GM12878 (cell line): ENCODE results near the gene DNAJA4.

Source experiments
- CHD2 ChIP-seq: IDR thresholded peaks from 2 replicates; pipeline ENCODE4 v1.6.1; 2011; ENCODE audit warnings: low read depth, low read length, improper control_type of control experiment, borderline replicate concordance
- CREM ChIP-seq: IDR thresholded peaks from 2 replicates; pipeline ENCODE4 v1.6.1; 2014; ENCODE audit warnings: antibody characterized with exemption, low read depth
- EZH2 ChIP-seq: IDR thresholded peaks from 2 replicates; pipeline ENCODE4 v1.6.1; 2012; ENCODE audit warnings: low read depth, mild to moderate bottlenecking, control low read depth, inconsistent platforms, low read length, borderline replicate concordance; ENCODE audit not compliant: control insufficient read depth
- GABPA ChIP-seq: IDR thresholded peaks from 2 replicates; pipeline ENCODE4 v1.6.1; 2014; ENCODE audit warnings: antibody characterized with exemption, low read depth, mild to moderate bottlenecking, inconsistent platforms
- MXI1 ChIP-seq: fragments of 150-350 bp; IDR thresholded peaks from 2 replicates; pipeline ENCODE4 v1.6.1; 2011; ENCODE audit warnings: low read depth, mild to moderate bottlenecking, inconsistent platforms, low read length, improper control_type of control experiment
- RAD21 ChIP-seq: IDR thresholded peaks from 2 replicates; pipeline ENCODE4 v1.6.1; 2011; ENCODE audit warnings: mild to moderate bottlenecking, low read depth, low read length, moderate library complexity; ENCODE audit not compliant: insufficient read depth
- STAT3 ChIP-seq: IDR thresholded peaks from 2 replicates; pipeline ENCODE4 v1.6.1; 2011; ENCODE audit warnings: low read depth, low read length, improper control_type of control experiment
- ZNF274 ChIP-seq: IDR thresholded peaks from one replicate; pipeline ENCODE4 v1.8.0; 2011; ENCODE audit not compliant: insufficient read length, insufficient read depth
- TF ChIP-seq, protein P1 (sequence below), 3 experiments: IDR thresholded peaks in 2 of 3; conservative IDR thresholded peaks in 1 of 3; 2 replicates each; pipeline ENCODE4 v1.5.1; 2011; ENCODE audit warnings: low read depth in 3 of 3, low read length in 3 of 3, mild to moderate bottlenecking in 3 of 3, control low read depth in 2 of 3, moderate library complexity in 2 of 3, inconsistent platforms in 1 of 3, mixed read lengths in 1 of 3; ENCODE audit not compliant: control insufficient read depth in 2 of 3, insufficient read depth in 1 of 3; ENCODE audit errors: extremely low read depth in 1 of 3
- TF ChIP-seq, protein P2 (sequence below): IDR thresholded peaks from 2 replicates; pipeline ENCODE4 v1.6.1; 2012; ENCODE audit warnings: mild to moderate bottlenecking, low read depth, low read length
- TF ChIP-seq, protein P3 (sequence below): fragments of 150-350 bp; IDR thresholded peaks from 2 replicates; pipeline ENCODE4 v1.6.1; 2016; ENCODE audit warnings: low read depth, low read length

DNA sequence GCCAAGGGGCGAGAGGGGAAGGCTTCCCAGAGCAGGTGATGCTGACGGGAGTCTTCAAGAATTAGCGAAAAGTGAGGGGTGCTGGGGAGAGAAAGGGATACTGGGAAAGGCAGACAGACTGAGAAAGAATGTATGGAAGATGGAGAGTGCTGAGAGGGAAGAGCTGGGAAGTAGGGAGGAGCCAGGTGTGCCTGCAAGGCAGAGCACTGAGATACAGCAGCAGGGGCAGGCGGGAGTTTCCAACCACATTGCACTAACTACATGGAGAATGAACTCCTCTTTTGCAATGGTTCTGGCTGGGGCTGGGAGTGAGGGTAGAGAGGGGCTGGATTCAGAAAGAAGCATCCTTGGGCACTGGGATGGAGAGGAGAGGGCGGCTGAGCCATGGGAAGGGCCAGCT is 59.8 kb downstream of the DNAJA4 start:
- TF ChIP-seq, protein P1, sequence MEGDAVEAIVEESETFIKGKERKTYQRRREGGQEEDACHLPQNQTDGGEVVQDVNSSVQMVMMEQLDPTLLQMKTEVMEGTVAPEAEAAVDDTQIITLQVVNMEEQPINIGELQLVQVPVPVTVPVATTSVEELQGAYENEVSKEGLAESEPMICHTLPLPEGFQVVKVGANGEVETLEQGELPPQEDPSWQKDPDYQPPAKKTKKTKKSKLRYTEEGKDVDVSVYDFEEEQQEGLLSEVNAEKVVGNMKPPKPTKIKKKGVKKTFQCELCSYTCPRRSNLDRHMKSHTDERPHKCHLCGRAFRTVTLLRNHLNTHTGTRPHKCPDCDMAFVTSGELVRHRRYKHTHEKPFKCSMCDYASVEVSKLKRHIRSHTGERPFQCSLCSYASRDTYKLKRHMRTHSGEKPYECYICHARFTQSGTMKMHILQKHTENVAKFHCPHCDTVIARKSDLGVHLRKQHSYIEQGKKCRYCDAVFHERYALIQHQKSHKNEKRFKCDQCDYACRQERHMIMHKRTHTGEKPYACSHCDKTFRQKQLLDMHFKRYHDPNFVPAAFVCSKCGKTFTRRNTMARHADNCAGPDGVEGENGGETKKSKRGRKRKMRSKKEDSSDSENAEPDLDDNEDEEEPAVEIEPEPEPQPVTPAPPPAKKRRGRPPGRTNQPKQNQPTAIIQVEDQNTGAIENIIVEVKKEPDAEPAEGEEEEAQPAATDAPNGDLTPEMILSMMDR (IDR thresholded peaks at IDR 0.05 in 2 of 3, conservative IDR thresholded peaks at IDR 0.05 in 1 of 3; ENCODE audit: control insufficient read depth in 2 of 3, extremely low read depth in 1 of 3, insufficient read depth in 1 of 3, low read depth in 3 of 3, low read length in 3 of 3) = no peak
- TF ChIP-seq CHD2 (no peak), MXI1 (no peak), EZH2 (no peak), ZNF274 (no peak), STAT3 (no peak), CREM (no peak), GABPA (no peak), RAD21 (no peak)
- TF ChIP-seq, protein P2, sequence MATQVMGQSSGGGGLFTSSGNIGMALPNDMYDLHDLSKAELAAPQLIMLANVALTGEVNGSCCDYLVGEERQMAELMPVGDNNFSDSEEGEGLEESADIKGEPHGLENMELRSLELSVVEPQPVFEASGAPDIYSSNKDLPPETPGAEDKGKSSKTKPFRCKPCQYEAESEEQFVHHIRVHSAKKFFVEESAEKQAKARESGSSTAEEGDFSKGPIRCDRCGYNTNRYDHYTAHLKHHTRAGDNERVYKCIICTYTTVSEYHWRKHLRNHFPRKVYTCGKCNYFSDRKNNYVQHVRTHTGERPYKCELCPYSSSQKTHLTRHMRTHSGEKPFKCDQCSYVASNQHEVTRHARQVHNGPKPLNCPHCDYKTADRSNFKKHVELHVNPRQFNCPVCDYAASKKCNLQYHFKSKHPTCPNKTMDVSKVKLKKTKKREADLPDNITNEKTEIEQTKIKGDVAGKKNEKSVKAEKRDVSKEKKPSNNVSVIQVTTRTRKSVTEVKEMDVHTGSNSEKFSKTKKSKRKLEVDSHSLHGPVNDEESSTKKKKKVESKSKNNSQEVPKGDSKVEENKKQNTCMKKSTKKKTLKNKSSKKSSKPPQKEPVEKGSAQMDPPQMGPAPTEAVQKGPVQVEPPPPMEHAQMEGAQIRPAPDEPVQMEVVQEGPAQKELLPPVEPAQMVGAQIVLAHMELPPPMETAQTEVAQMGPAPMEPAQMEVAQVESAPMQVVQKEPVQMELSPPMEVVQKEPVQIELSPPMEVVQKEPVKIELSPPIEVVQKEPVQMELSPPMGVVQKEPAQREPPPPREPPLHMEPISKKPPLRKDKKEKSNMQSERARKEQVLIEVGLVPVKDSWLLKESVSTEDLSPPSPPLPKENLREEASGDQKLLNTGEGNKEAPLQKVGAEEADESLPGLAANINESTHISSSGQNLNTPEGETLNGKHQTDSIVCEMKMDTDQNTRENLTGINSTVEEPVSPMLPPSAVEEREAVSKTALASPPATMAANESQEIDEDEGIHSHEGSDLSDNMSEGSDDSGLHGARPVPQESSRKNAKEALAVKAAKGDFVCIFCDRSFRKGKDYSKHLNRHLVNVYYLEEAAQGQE = no peak
- TF ChIP-seq, protein P3, sequence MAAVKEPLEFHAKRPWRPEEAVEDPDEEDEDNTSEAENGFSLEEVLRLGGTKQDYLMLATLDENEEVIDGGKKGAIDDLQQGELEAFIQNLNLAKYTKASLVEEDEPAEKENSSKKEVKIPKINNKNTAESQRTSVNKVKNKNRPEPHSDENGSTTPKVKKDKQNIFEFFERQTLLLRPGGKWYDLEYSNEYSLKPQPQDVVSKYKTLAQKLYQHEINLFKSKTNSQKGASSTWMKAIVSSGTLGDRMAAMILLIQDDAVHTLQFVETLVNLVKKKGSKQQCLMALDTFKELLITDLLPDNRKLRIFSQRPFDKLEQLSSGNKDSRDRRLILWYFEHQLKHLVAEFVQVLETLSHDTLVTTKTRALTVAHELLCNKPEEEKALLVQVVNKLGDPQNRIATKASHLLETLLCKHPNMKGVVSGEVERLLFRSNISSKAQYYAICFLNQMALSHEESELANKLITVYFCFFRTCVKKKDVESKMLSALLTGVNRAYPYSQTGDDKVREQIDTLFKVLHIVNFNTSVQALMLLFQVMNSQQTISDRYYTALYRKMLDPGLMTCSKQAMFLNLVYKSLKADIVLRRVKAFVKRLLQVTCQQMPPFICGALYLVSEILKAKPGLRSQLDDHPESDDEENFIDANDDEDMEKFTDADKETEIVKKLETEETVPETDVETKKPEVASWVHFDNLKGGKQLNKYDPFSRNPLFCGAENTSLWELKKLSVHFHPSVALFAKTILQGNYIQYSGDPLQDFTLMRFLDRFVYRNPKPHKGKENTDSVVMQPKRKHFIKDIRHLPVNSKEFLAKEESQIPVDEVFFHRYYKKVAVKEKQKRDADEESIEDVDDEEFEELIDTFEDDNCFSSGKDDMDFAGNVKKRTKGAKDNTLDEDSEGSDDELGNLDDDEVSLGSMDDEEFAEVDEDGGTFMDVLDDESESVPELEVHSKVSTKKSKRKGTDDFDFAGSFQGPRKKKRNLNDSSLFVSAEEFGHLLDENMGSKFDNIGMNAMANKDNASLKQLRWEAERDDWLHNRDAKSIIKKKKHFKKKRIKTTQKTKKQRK = no peak
